ENCODE data around the gene IPPK. TPM values are rescaled to one million over a fixed set of nuclear protein-coding genes. Genes with fewer than 3 reads are reported as not detected.
A peak's percentile ranks its signal among the peaks of the same experiment; 100 is the strongest.

Gene IPPK
- total RNA-seq, 1 donor from 2014 or later = 39.5 TPM

GRCh38 chr9:92658611-92659010 is 11.3 kb downstream of the IPPK start:
- H3K36me3 ChIP-seq = peaks cover 0 to 13% of the 10 kb centered on the region in 2 donors
- H3K4me3 ChIP-seq = no peak overlapping the region
- H3K4me1 ChIP-seq = peaks cover 36% of the 10 kb centered on the region
- no peak for DNase-seq (ENCODE audit: extremely low spot score in 2 of 2)
- intact Hi-C loops (cut with DNase I) = no loop called here
- H3K27ac ChIP-seq = no peak overlapping the region
- no peaks in the 10 kb centered on the region for H3K27me3 ChIP-seq
- TF ChIP-seq CTCF (IDR thresholded peaks at IDR 0.05) = no peak
- TF ChIP-seq POLR2A (IDR thresholded peaks at IDR 0.05) = no peak
- TF ChIP-seq POLR2AphosphoS5 (IDR thresholded peaks at IDR 0.05; ENCODE audit: insufficient read depth in 1 of 2, low read depth in 1 of 2) = no peak
- no peaks in the 10 kb centered on the region for H3K9me3 ChIP-seq

- Histone ChIP-seq H3K27ac (no peak overlapping the region), H3K4me1 (peaks cover 40% of the 10 kb centered on the region), H3K9me3 (no peaks in the 10 kb centered on the region), H3K27me3 (no peaks in the 10 kb centered on the region), H3K36me3 (peaks cover 0 to 13% of the 10 kb centered on the region in 2 donors), H3K4me3 (no peak overlapping the region)
- intact Hi-C loops (cut with DNase I) = no loop called here
- no peak for TF ChIP-seq POLR2AphosphoS5 (IDR thresholded peaks at IDR 0.05; ENCODE audit: insufficient read depth in 1 of 2, low read depth in 1 of 2)
- no peak for TF ChIP-seq POLR2A (IDR thresholded peaks at IDR 0.05)
- no peak for TF ChIP-seq CTCF (IDR thresholded peaks at IDR 0.05)
- no peak for DNase-seq (ENCODE audit: extremely low spot score in 2 of 2)
Observed at GRCh38 chr9:92658176-92658575, 11.8 kb downstream of the IPPK start.

GRCh38 chr9:92657296-92658094 is 12.4 kb downstream of the IPPK start:
- Histone ChIP-seq H3K27me3 (no peaks in the 10 kb centered on the region), H3K4me3 (no peak overlapping the region), H3K9me3 (no peaks in the 10 kb centered on the region), H3K4me1 (peaks cover 40% of the 10 kb centered on the region), H3K27ac (peak overlapping the region; percentile 70), H3K36me3 (peaks cover 0 to 13% of the 10 kb centered on the region in 2 donors)
- peak in 1 of 2 donors; percentile 83 for DNase-seq (ENCODE audit: extremely low spot score in 2 of 2)
- intact Hi-C loops (cut with DNase I) = no loop called here
- TF ChIP-seq POLR2AphosphoS5 (IDR thresholded peaks at IDR 0.05; ENCODE audit: insufficient read depth in 1 of 2, low read depth in 1 of 2) (no peak), CTCF (IDR thresholded peaks at IDR 0.05) (no peak), POLR2A (IDR thresholded peaks at IDR 0.05) (no peak)

- TF ChIP-seq CTCF (IDR thresholded peaks at IDR 0.05) (no peak), POLR2AphosphoS5 (IDR thresholded peaks at IDR 0.05; ENCODE audit: insufficient read depth in 1 of 2, low read depth in 1 of 2) (no peak), POLR2A (IDR thresholded peaks at IDR 0.05) (no peak)
- intact Hi-C loops (cut with DNase I) = no loop called here
- no peaks in the 10 kb centered on the region for H3K9me3 ChIP-seq
- H3K4me3 ChIP-seq = no peak overlapping the region
- H3K27ac ChIP-seq = peak overlapping the region; percentile 70
- peaks cover 39% of the 10 kb centered on the region for H3K4me1 ChIP-seq
- DNase-seq (ENCODE audit: extremely low spot score in 2 of 2) = no peak
- no peaks in the 10 kb centered on the region for H3K27me3 ChIP-seq
- peaks cover 0 to 18% of the 10 kb centered on the region in 2 donors for H3K36me3 ChIP-seq
Observed at GRCh38 chr9:92656537-92656925, 13.4 kb downstream of the IPPK start.

GRCh38 chr9:92655896-92656536 is 13.9 kb downstream of the IPPK start:
- TF ChIP-seq POLR2AphosphoS5 (IDR thresholded peaks at IDR 0.05; ENCODE audit: insufficient read depth in 1 of 2, low read depth in 1 of 2) (no peak), CTCF (IDR thresholded peaks at IDR 0.05) (no peak), POLR2A (IDR thresholded peaks at IDR 0.05) (no peak)
- H3K9me3 ChIP-seq = no peaks in the 10 kb centered on the region
- intact Hi-C loops (cut with DNase I) = no loop called here
- no peak for DNase-seq (ENCODE audit: extremely low spot score in 2 of 2)
- H3K4me1 ChIP-seq = peaks cover 41% of the 10 kb centered on the region
- H3K36me3 ChIP-seq = peaks cover 0 to 18% of the 10 kb centered on the region in 2 donors
- H3K27me3 ChIP-seq = no peaks in the 10 kb centered on the region
- no peak overlapping the region for H3K4me3 ChIP-seq
- H3K27ac ChIP-seq = peak overlapping the region; percentile 70
